ENCODE data around the gene ZNF264.
"Not testable (repeated sequence)": the region's sequence is repeated elsewhere in the genome, so short reads cannot be mapped to it uniquely, and the experiment has no call there.

ZNF264 gene

GRCh38 chr19:57249329-57249728 lies 58.0 kb downstream of the ZNF264 start:
- no peaks in the 10 kb centered on the region for H3K9me3 ChIP-seq (ENCODE audit: control insufficient read depth, insufficient read depth, low read depth, low read length)
- no peaks in the 10 kb centered on the region for H3K4me1 ChIP-seq (ENCODE audit: control insufficient read depth, insufficient read depth, low read length)
- ChIA-PET CTCF (no interaction called here), POLR2A (no interaction called here)
- TF ChIP-seq ZNF335 (tag by site-specific recombination; conservative IDR thresholded peaks at IDR 0.05) (no peak), ZNF768 (tag by site-specific recombination; IDR thresholded peaks at IDR 0.05) (no peak), ZNF580 (tag by site-specific recombination; IDR thresholded peaks at IDR 0.05) (no peak), REPIN1 (tag by site-specific recombination; IDR thresholded peaks at IDR 0.05; ENCODE audit: low read depth) (no peak), ZNF26 (tag by site-specific recombination; IDR thresholded peaks at IDR 0.05) (no peak), ZBTB44 (tag by site-specific recombination; IDR thresholded peaks at IDR 0.05) (no peak), HIC1 (tag by site-specific recombination; IDR thresholded peaks at IDR 0.05) (no peak), ZSCAN23 (tag by site-specific recombination; IDR thresholded peaks at IDR 0.05) (no peak), ZNF394 (tag by site-specific recombination; IDR thresholded peaks at IDR 0.05; ENCODE audit: borderline replicate concordance) (no peak), ZNF624 (tag by site-specific recombination; IDR thresholded peaks at IDR 0.05) (no peak), ZXDB (tag by site-specific recombination; IDR thresholded peaks at IDR 0.05) (no peak), ZBTB7A (tag by site-specific recombination; IDR thresholded peaks at IDR 0.05; ENCODE audit: low read depth) (no peak), PATZ1 (tag by site-specific recombination; IDR thresholded peaks at IDR 0.05) (no peak), ZFHX2 (tag by site-specific recombination; conservative IDR thresholded peaks at IDR 0.05) (no peak)
- peaks cover 42 to 90% of the 10 kb centered on the region in 2 experiments for H3K36me3 ChIP-seq (ENCODE audit: control insufficient read depth in 2 of 2, insufficient read depth in 1 of 2, low read length in 2 of 2)
- H3K4me3 ChIP-seq (ENCODE audit: low read depth, low read length) = no peak overlapping the region
- H3K27ac ChIP-seq (ENCODE audit: extremely low read depth, low read depth, low read length) = no peak overlapping the region

GRCh38 chr19:57253767-57254166 lies 62.5 kb downstream of the ZNF264 start:
- POLR2A ChIA-PET; CTCF ChIA-PET; H3K4me3 ChIP-seq (ENCODE audit: low read depth, low read length); H3K27ac ChIP-seq (ENCODE audit: extremely low read depth, low read depth, low read length); H3K4me1 ChIP-seq (ENCODE audit: control insufficient read depth, insufficient read depth, low read length); H3K9me3 ChIP-seq (ENCODE audit: control insufficient read depth, insufficient read depth, low read depth, low read length): not testable (repeated sequence)
- peaks cover 40 to 63% of the 10 kb centered on the region in 2 experiments for H3K36me3 ChIP-seq (ENCODE audit: control insufficient read depth in 2 of 2, insufficient read depth in 1 of 2, low read length in 2 of 2)

GRCh38 chr19:57262044-57262443 lies 70.7 kb downstream of the ZNF264 start:
- CTCF ChIA-PET = interaction anchor here (0.5 kb wide), 1 partner anchor 1310 kb away, joined by 3 read pairs; no protein-coding TSS in a partner anchor
- Histone ChIP-seq H3K4me1 (ENCODE audit: control insufficient read depth, insufficient read depth, low read length) (no peaks in the 10 kb centered on the region), H3K9me3 (ENCODE audit: control insufficient read depth, insufficient read depth, low read depth, low read length) (no peaks in the 10 kb centered on the region), H3K27ac (ENCODE audit: extremely low read depth, low read depth, low read length) (no peak overlapping the region), H3K36me3 (ENCODE audit: control insufficient read depth in 2 of 2, insufficient read depth in 1 of 2, low read length in 2 of 2) (peaks cover 15% of the 10 kb centered on the region in 2 experiments), H3K4me3 (ENCODE audit: low read depth, low read length) (no peak overlapping the region)
- POLR2A ChIA-PET = no interaction called here
- TF ChIP-seq HOXC10 (CRISPR knock-in tag; IDR thresholded peaks at IDR 0.05) = no peak
- TF ChIP-seq ZNF184 (tag by site-specific recombination; IDR thresholded peaks at IDR 0.05) = no peak
- TF ChIP-seq ZBTB26 (tag by site-specific recombination; optimal IDR thresholded peaks at IDR 0.05) = no peak
- no peak for TF ChIP-seq OVOL3 (tag by site-specific recombination; IDR thresholded peaks at IDR 0.05)
- TF ChIP-seq ZSCAN5A (tag by site-specific recombination; IDR thresholded peaks at IDR 0.05) = no peak
- no peak for TF ChIP-seq ZNF433 (tag by site-specific recombination; IDR thresholded peaks at IDR 0.05; ENCODE audit: low read depth)
